Gastroesophageal sphincter (tissue), 3 donors: Measurements from ENCODE around the gene SERBP1.

Experiments used
- POLR2A ChIP-seq, 2 donors: fragments of 450-650 bp; IDR thresholded peaks; one replicate each; pipeline ENCODE4 v1.6.1; 2017; ENCODE audit warnings: antibody characterized with exemption in 2 of 2, mild to moderate bottlenecking in 2 of 2, moderate library complexity in 1 of 2
- TF ChIP-seq, protein P1 (sequence below), 4 experiments: fragments of 200-600 bp in 2 of 4; fragments of 450-650 bp in 2 of 4; sonication (generic) in 1 of 4; IDR thresholded peaks; one replicate each; pipeline ENCODE4 v1.5.1; 2017 to 2019; ENCODE audit warnings: antibody characterized with exemption in 4 of 4, mild to moderate bottlenecking in 2 of 4, moderate library complexity in 2 of 4

- no peak for TF ChIP-seq POLR2A (IDR thresholded peaks at IDR 0.05)
- TF ChIP-seq, protein P1, sequence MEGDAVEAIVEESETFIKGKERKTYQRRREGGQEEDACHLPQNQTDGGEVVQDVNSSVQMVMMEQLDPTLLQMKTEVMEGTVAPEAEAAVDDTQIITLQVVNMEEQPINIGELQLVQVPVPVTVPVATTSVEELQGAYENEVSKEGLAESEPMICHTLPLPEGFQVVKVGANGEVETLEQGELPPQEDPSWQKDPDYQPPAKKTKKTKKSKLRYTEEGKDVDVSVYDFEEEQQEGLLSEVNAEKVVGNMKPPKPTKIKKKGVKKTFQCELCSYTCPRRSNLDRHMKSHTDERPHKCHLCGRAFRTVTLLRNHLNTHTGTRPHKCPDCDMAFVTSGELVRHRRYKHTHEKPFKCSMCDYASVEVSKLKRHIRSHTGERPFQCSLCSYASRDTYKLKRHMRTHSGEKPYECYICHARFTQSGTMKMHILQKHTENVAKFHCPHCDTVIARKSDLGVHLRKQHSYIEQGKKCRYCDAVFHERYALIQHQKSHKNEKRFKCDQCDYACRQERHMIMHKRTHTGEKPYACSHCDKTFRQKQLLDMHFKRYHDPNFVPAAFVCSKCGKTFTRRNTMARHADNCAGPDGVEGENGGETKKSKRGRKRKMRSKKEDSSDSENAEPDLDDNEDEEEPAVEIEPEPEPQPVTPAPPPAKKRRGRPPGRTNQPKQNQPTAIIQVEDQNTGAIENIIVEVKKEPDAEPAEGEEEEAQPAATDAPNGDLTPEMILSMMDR (IDR thresholded peaks at IDR 0.05), result no peak
These were observed 38.0 kb upstream of the SERBP1 start for GRCh38 chr1:67468066-67468718.
